Hematopoietic multipotent progenitor cell treated with erythropoietin and hydrocortisone succinate and interleukin-3 and kit ligand, for 6 days (in vitro differentiated cells): ENCODE measurements around the gene SMARCA4.
"Not testable (repeated sequence)": the region's sequence is repeated elsewhere in the genome, so short reads cannot be mapped to it uniquely, and the experiment has no call there.

Experiments
- DNase-seq: peaks from one replicate; pipeline ENCODE4 v3.0.0-alpha.2; 2015

Gene SMARCA4

GRCh38 chr19:10929402-10929794, 31.4 kb upstream of the SMARCA4 start:
- DNase-seq, result peak; percentile 18

DNA sequence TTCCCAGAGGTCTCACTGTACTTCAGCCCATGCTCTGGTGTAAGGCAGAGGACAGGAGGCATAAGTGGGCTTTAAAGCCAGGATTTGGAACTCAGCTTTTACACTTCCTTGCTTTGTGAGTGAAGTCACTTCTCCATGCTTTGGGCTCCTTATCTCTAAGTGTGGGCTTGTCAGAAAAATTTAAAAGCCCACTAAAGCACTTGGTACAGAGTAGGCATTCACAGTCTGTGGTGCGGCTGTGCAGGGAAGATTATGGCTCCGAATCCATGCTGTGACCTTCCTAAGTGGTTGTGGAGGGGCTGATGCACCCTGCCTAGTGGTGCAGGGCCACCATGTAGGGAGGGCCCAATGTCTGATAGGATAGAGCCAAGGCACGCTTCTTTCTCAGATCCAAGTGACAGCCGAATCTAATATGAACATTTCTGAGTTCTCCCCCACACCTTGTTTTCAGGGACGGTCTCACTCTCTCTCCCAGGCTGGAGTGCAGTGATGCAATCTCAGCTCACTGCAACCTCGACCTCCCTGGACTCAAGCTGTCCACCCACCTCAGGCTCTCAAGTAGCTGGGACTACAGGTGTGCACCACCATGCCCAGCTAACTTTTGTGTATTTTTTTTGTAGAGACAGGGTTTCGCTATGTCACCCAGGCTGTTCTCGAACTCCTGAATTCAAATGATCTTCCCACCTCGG, 25.3 kb upstream of the SMARCA4 start:
- DNase-seq, result peak; percentile 69

DNA sequence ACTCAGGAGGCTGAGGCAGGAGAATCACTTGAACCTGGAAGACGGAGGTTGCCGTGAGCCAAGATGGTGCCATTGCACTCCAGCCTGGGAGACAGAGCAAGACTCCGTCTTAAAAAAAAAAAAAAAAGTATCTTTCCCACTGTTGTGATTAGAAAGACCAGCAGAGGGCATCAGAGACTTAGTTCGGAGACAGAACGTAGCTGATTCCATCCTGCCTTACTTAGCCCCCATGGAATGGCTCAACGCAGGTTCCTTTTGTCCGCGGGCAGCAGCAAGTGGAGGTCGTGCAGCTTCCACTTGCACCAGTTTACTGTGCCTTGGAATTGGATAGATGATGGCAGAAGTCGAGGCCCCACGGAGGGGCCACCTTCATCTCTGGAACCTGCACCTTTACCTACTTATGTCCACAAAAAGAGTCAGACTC, 24.2 kb upstream of the SMARCA4 start:
- DNase-seq, result peak; percentile 94

DNA sequence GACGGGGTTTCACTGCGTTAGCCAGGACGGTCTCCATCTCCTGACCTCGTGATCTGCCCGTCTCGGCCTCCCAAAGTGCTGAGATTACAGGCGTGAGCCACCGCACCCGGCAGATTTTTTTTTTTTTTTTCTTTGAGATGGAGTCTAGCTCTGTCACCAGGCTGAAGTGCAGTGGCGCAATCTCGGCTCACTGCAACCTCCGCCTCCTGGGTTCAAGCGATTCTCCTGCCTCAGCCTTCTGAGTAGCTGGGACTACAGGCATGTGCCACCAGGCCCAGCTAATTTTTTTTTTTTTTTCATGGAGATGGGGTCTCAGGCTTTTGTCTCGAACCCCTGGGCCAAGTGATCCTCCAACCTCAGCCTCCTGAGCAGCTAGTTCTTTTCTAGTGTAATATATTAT, 19.2 kb upstream of the SMARCA4 start:
- not testable (repeated sequence) for DNase-seq

DNA sequence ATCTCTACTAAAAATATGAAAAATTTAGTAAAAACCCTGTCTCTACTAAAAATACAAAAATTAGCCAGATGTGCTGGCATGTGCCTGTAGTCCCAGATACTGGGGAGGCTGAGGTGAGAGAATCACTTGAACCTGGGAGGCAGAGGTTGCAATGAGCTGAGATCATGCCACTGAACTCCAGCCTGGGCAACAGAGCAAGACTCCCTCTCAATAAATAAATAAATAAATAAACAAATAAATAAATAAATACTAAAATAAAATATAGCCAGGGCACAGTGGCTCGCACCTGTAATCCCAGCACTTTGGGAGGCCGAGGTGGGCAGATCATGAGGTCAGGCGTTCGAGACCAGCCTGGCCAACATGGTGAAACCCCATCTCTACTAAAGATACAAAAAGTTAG, 17.4 kb upstream of the SMARCA4 start:
- DNase-seq, result not testable (repeated sequence)

- peak; percentile 50 for DNase-seq
Observed at GRCh38 chr19:10945264-10945663, 15.6 kb upstream of the SMARCA4 start.

DNA sequence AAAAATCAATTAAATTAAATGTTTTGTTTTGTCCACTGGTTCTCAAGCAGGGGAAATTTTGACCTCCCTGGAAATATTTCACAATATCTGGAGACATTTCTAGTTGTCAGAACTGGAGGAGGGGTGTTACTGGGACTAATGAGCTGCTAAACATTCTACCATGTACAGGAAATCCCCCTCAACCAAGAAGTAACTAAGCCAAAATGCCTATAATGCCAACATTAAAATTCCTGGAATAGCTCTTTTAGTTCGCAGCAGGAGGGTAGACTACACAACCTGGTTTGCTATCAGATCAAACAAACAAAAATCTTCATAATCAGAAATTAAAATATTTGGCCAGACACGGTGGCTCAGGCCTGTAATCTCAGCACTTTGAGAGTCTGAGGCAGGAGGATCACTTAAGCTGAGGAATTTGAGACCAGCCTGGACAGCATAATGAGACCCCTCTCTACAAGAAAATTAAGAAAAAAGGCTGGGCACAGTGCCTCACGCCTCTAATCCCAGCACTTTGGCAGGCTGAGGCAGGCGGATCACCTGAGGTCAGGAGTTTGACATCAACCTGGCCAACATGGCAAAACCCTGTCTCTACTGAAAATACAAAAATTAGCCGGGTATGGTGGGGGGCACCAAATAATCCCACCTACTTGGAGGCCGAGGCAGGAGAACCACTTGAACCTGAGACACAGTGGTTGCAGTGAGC, 13.7 kb upstream of the SMARCA4 start:
- DNase-seq, result no peak

GRCh38 chr19:10952809-10953208, 8.0 kb upstream of the SMARCA4 start:
- no peak for DNase-seq

DNA sequence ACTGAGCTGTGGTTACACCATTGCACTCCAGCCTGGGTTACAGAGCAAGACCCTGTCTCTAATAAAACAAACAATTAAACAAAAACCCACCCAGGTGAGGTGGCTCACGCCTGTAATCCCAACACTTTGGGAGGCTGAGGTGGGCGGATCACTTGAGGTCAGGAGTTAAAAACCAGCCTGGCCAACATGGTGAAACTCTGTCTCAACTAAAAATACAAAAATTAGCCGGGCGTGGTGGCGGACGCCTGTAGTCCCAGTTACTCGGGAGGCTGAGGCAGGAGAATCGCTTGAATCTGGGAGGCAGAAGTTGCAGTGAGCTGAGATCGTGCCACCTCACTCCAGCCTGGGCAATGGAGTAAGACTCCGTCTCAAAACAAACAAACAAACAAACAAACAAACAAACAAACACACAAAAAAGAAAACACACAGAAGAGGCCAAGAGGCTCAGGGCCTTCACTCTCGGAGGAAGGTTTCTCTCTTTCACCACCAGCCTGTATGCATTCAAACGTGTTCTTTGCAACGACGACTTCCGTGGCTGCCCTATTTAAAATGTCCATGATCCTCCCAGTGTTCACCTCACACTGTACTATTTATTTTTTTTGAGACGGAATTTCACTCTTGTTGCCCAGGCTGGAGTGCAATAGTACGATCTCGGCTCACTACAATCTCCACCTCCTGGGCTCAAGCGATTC, 1.4 kb upstream of the SMARCA4 start:
- DNase-seq, result not testable (repeated sequence)

- peak; percentile 50 for DNase-seq
Observed at GRCh38 chr19:10961073-10961860, 437 bp downstream of the SMARCA4 start.

DNA sequence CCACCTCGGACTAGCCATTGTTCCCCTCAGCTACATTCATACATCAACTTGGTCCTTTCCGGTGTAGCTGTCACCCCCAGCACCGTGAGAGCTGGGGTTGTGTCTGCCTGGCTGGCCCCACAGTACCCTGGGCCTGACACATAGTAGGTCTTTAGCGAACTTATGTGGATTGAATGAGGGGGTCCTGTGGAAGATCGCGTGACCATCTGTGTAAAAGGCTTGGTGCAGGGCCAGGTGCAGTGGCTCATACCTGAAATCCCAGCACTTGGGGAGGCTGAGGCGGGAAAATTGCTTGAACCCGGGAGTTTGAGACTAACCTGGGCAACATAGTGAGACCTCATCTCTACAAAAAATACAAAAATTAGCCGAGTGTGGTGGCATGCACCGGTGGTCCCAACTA, 2.0 kb downstream of the SMARCA4 start:
- no peak for DNase-seq

GRCh38 chr19:10963865-10964264, 3.0 kb downstream of the SMARCA4 start:
- DNase-seq, result no peak

GRCh38 chr19:10964903-10965302, 4.1 kb downstream of the SMARCA4 start:
- no peak for DNase-seq

DNA sequence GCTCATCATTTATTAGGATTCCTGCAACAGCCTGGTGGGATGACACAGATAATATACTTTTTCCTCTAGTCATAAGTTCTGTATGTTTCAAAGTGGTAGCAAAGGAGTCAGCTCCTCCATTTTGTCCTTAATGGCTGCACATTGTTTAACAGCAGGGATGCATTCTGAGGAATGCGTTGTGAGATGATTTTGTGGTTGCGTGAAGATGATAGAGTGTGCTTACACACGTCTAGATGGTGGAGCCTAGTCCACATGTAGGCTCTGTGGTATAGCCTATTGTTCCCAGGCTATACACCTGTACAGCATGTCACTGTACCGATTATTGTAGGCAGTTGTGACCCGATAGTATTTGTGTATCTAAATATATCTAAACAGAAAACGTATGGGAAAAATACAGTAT, 4.6 kb downstream of the SMARCA4 start:
- DNase-seq, result no peak

- DNase-seq, result no peak
Observed at GRCh38 chr19:10966809-10967208, 6.0 kb downstream of the SMARCA4 start.

DNA sequence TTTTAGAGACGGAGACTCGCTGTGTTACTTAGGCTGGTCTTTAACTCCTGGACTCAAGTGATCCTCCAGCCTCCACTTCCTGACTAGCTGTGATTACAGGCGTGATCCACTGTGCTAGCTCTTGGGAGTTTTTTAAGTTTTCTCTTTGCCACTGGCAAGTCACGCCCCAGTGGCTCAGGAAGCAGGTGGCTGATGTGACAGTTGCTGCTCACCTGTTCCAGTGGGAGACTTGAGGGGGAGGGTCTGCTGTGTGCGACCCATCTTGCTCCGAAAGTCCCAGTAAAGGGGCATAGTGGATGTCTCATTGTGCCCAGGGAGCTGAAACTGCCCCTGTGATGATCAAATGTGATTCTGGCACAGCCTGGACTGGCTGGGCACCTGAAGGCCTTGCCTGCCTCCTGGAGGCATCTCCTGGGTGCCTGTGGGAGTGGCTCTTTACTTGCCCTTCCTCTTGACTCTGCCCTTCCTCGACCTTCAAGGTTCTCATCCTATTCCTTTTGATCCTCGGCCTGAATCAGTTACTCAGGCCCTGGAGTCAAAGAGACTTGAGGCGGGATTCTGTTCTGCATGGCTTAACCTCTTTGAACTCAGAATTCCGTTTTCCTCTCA, 7.8 kb downstream of the SMARCA4 start:
- DNase-seq, result no peak

DNA sequence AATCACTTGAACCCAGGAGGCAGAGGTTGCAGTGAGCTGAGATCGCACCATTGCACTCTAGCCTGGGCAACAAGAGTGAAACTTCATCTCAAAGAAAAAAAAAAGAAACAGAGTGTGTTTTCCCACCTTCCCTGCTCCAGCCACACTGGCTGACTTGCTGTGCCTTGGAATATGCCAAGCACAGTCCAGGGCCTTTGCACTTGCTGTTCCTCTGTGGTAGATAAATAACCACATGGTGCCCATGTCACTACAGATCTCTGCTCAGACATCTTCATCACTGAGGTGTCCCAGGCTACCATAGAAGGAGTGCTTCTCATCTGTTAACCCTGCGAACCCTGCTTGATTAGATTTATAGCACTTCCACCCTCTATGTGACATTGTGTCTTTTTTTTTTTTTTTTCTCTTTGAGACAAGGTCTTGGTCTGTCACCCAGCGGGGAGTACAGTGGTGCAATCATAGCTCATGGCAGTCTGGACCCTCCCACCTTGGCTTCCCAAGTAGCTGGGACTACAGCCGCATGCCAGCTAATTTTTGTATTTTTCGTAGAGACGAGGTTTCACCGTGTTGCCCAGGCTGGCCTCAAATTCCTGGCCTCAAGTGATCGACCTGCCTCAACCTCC, 10.4 kb downstream of the SMARCA4 start:
- DNase-seq, result no peak

DNA sequence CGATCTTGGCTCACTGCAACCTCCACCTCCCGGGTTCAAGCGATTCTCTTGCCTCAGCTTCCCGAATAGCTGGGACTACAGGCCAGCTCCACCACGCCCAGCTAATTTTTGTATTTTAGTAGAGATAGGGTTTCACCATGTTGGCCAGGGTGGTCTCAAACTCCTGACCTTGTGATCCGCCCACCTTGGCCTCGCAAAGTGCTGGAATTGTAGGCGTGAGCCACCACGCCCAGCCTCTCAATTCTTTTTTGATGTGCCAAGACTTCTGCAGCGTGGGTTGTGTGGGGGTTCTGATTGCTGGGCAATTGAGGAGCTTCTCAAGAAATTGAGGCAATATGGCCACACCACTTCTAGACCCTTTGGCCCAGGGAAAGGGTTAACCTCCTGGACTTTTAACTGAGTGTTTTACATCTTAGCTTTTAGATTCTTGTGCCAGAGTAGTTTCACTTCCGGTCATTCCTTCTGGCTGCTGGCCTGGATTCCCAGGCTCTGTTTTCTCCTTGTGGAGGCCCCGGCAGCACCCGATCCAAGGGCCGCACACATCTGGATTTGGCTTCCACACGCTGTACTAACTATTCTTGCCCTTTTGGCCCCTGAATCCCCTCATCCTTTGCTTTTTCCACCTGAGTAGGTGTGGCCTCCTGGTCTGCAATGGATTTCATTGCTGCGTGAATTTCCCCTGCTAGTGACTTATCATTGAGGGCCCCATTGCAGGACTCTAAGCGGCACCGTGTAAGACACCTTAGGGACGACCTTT, 14.7 kb downstream of the SMARCA4 start:
- DNase-seq, result no peak

DNA sequence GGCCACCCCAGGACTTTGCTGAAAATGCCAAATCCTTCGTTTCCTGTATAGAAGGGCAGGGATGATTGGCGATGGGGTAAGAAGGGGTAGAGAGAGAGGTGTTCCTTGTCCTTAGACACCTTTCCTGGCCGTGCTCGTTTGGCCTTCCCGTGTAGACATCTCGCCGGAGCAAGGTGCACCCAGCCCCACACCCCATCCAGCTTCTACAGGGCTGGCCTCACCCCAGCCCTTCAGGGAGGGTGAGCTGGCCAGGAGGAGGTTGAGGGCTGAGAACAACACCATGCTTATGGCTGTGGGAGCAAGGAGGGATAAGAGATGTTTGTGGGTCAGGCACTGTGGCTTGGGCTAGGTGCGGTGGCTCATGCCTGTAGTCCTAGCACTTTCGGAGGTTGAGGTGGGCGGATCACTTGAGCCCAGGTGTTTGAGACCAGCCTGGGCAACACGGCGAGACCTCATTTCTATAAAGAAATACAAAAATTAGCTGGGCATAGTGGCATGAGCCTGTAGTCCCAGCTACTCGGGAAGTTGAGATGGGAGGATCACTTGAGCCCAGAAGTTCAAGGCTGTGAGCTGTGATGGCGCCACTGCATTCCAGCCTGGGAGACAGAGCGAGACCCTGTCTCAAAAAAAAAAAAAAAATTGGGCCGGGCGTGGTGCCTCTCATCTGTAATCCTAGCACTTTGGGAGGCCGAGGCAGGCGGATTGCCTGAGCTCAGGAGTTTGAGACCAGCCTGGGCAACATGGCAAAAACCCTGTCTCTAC, 15.5 kb downstream of the SMARCA4 start:
- DNase-seq, result no peak

- DNase-seq, result no peak
Observed at GRCh38 chr19:10977742-10978092, 16.9 kb downstream of the SMARCA4 start.

GRCh38 chr19:10979951-10980381, 19.1 kb downstream of the SMARCA4 start:
- peak; percentile 38 for DNase-seq
